HEK293 (cell line): ENCODE data around the gene GABRB2.

Source experiments
- TRIM28 ChIP-seq: IDR thresholded peaks from 2 replicates; pipeline ENCODE4 v1.6.1; 2011; ENCODE audit warnings: low read length, control low read depth, borderline replicate concordance
- TSHZ1 ChIP-seq: fragments of 450-650 bp; formaldehyde crosslinking; IDR thresholded peaks from 2 replicates; pipeline ENCODE4 v1.5.1; 2016; ENCODE audit warnings: missing biosample characterization, missing genetic modification characterization, borderline replicate concordance
- ZNF521 ChIP-seq: fragments of 450-650 bp; formaldehyde crosslinking; IDR thresholded peaks from 2 replicates; pipeline ENCODE4 v1.5.1; 2017; ENCODE audit warnings: missing biosample characterization, mild to moderate bottlenecking, missing genetic modification characterization
- TF ChIP-seq, protein P1 (sequence below): fragments of 450-650 bp; formaldehyde crosslinking; IDR thresholded peaks from 2 replicates; pipeline ENCODE4 v1.5.1; 2016; ENCODE audit warnings: missing biosample characterization, missing genetic modification characterization

DNA sequence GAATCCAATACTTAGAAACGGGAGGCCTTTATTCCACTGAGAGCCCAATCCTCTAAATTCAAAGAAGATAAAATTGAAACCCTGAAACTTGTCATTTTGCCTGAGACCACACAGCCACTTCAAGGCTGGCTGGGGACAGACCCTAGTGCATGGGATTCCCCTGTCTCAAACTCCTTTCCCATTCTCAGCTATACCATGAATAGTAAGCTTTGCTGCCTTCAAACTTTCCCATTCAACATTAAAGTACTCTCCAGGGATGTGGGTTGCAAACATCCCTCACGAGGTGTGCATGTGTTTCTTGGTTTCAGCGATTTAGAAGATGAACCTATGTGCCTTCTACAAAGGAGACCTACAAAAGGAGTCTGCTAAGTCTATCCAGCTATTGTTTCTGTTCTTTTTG, 64.6 kb downstream of the GABRB2 start:
- TF ChIP-seq TRIM28 (no peak), ZNF521 (tag by site-specific recombination) (no peak), TSHZ1 (tag by site-specific recombination) (no peak)
- TF ChIP-seq, protein P1, sequence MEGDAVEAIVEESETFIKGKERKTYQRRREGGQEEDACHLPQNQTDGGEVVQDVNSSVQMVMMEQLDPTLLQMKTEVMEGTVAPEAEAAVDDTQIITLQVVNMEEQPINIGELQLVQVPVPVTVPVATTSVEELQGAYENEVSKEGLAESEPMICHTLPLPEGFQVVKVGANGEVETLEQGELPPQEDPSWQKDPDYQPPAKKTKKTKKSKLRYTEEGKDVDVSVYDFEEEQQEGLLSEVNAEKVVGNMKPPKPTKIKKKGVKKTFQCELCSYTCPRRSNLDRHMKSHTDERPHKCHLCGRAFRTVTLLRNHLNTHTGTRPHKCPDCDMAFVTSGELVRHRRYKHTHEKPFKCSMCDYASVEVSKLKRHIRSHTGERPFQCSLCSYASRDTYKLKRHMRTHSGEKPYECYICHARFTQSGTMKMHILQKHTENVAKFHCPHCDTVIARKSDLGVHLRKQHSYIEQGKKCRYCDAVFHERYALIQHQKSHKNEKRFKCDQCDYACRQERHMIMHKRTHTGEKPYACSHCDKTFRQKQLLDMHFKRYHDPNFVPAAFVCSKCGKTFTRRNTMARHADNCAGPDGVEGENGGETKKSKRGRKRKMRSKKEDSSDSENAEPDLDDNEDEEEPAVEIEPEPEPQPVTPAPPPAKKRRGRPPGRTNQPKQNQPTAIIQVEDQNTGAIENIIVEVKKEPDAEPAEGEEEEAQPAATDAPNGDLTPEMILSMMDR (tag by site-specific recombination), result no peak
